GM18508 (cell line): Measurements from ENCODE around the gene ZNF438.
"Not testable (repeated sequence)": the region's sequence is repeated elsewhere in the genome, so short reads cannot be mapped to it uniquely, and the experiment has no call there.

ENCODE experiments used
- ATAC-seq: cut with Tn5 transposase; IDR thresholded peaks from one replicate; pipeline ENCODE4 v1.9.1; 2021; ENCODE audit warnings: moderate number of reproducible peaks; ENCODE audit not compliant: insufficient read depth, unreplicated experiment

Gene ZNF438

GRCh38 chr10:30963992-30964930, 67.4 kb downstream of the ZNF438 start:
- ATAC-seq, result no peak

GRCh38 chr10:30962522-30962921, 69.1 kb downstream of the ZNF438 start:
- ATAC-seq, result no peak

GRCh38 chr10:30959836-30960210, 71.8 kb downstream of the ZNF438 start:
- no peak for ATAC-seq

- not testable (repeated sequence) for ATAC-seq
Measured at GRCh38 chr10:30949218-30949617, 82.4 kb downstream of the ZNF438 start.

- ATAC-seq, result no peak
Measured at GRCh38 chr10:30944005-30944404, 87.7 kb downstream of the ZNF438 start.

- no peak for ATAC-seq
Measured at GRCh38 chr10:30943451-30943850, 88.2 kb downstream of the ZNF438 start.

- no peak for ATAC-seq
Measured at GRCh38 chr10:30940256-30940655, 91.4 kb downstream of the ZNF438 start.

- no peak for ATAC-seq
Measured at GRCh38 chr10:30939643-30940251, 91.9 kb downstream of the ZNF438 start.

- ATAC-seq, result no peak
Measured at GRCh38 chr10:30935078-30935477, 96.6 kb downstream of the ZNF438 start.

- ATAC-seq, result no peak
Measured at GRCh38 chr10:30931094-30931493, 100.6 kb downstream of the ZNF438 start.

- ATAC-seq, result no peak
Measured at GRCh38 chr10:30929901-30930520, 101.7 kb downstream of the ZNF438 start.

GRCh38 chr10:30929311-30929729, 102.3 kb downstream of the ZNF438 start:
- ATAC-seq, result not testable (repeated sequence)

GRCh38 chr10:30928742-30929141, 102.9 kb downstream of the ZNF438 start:
- ATAC-seq, result no peak

GRCh38 chr10:30918651-30919050, 113.0 kb downstream of the ZNF438 start:
- no peak for ATAC-seq

- no peak for ATAC-seq
Measured at GRCh38 chr10:30917789-30918188, 113.9 kb downstream of the ZNF438 start.

GRCh38 chr10:30917067-30917466, 114.6 kb downstream of the ZNF438 start:
- ATAC-seq, result no peak

GRCh38 chr10:30915146-30915545, 116.5 kb downstream of the ZNF438 start:
- no peak for ATAC-seq

GRCh38 chr10:30911303-30911863, 120.3 kb downstream of the ZNF438 start:
- no peak for ATAC-seq

GRCh38 chr10:30903397-30904138, 128.1 kb downstream of the ZNF438 start:
- ATAC-seq, result no peak
